HG02885 (cell line): ENCODE measurements around the gene ANKRD34A.
A peak's percentile ranks its signal among the peaks of the same experiment; 100 is the strongest.

Experiments used
- ATAC-seq: cut with Tn5 transposase; IDR thresholded peaks from one replicate; pipeline ENCODE4 v1.9.1; 2021; ENCODE audit warnings: mild to moderate bottlenecking; ENCODE audit not compliant: unreplicated experiment, poor library complexity

The ANKRD34A gene

GRCh38 chr1:145975216-145975615, 10.8 kb upstream of the ANKRD34A start:
- ATAC-seq, result no peak

GRCh38 chr1:145974721-145975120, 10.3 kb upstream of the ANKRD34A start:
- ATAC-seq, result no peak

- ATAC-seq, result no peak
Measured at GRCh38 chr1:145972580-145972979, 8.2 kb upstream of the ANKRD34A start.

- ATAC-seq, result no peak
Measured at GRCh38 chr1:145967288-145967687, 2.9 kb upstream of the ANKRD34A start.

- no peak for ATAC-seq
Measured at GRCh38 chr1:145965119-145965744, 857 bp upstream of the ANKRD34A start.

GRCh38 chr1:145963265-145964019, 933 bp downstream of the ANKRD34A start:
- no peak for ATAC-seq

GRCh38 chr1:145962157-145963102, 1.9 kb downstream of the ANKRD34A start:
- ATAC-seq, result no peak

- no peak for ATAC-seq
Measured at GRCh38 chr1:145961425-145962156, 2.8 kb downstream of the ANKRD34A start.

- ATAC-seq, result no peak
Measured at GRCh38 chr1:145961109-145961424, 3.3 kb downstream of the ANKRD34A start.

- no peak for ATAC-seq
Measured at GRCh38 chr1:145960468-145961108, 3.8 kb downstream of the ANKRD34A start.

GRCh38 chr1:145959957-145960467, 4.4 kb downstream of the ANKRD34A start:
- ATAC-seq, result no peak

- no peak for ATAC-seq
Measured at GRCh38 chr1:145959333-145959732, 5.0 kb downstream of the ANKRD34A start.

- ATAC-seq, result no peak
Measured at GRCh38 chr1:145958734-145959133, 5.6 kb downstream of the ANKRD34A start.

GRCh38 chr1:145957443-145958319, 6.7 kb downstream of the ANKRD34A start, which contains the start of gene LIX1L:
LIX1L (minus strand) TSS chr1:145958017; CDS start chr1:145957927, 90 bp downstream.
- ATAC-seq, result peak; percentile 86

- ATAC-seq, result no peak
Measured at GRCh38 chr1:145956781-145957442, 7.5 kb downstream of the ANKRD34A start.

GRCh38 chr1:145956361-145956760, 8.0 kb downstream of the ANKRD34A start:
- no peak for ATAC-seq

- no peak for ATAC-seq
Measured at GRCh38 chr1:145955436-145955835, 8.9 kb downstream of the ANKRD34A start.

GRCh38 chr1:145953861-145954260, 10.5 kb downstream of the ANKRD34A start:
- ATAC-seq, result no peak
